ENCODE data around the gene RGL1.

DNA sequence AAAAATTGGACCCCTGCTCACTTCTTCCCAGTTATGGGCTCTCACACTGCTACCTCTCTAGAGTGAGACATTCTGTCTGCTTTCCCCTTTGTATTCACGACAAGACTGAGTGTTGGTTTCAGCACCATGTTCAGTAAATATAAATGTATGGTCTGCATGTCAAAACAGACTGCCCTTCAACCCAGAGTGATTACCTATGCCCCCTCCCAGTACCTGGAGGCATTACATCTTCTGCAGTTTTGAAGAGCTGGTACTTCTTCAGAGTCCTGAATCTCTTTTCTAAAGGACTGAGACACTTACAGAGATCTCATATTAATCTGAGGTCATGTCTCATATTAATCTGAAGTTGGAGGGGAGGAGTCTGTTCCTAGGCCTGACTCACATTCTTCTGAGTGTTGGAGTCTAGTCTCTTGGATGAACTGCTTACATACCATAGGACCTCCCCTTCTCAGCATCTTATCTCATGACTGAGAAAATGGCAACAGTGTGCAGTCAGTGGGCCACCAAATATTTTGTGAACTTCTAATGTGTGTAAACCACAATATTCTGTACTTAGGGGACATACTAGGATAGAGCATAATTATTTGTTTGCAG, 80.3 kb downstream of the RGL1 start:
- TF ChIP-seq CTCF (IDR thresholded peaks at IDR 0.05; ENCODE audit: low read length) (peak; percentile 30), EZH2phosphoT487 (IDR thresholded peaks at IDR 0.05; ENCODE audit: low read length) (no peak), EZH2 (optimal IDR thresholded peaks at IDR 0.05; ENCODE audit: low read depth, low read length) (no peak)

All from MM.1S (cell line).